HL-60/S4 treated with retinoic acid at 250 ng/mL for 4 days and 3 days (cell line): Measurements from ENCODE around the gene USP32.

Experiments used
- in situ Hi-C: fragments of 300-500 bp; cut with MboI; formaldehyde crosslinking; loops from 2 replicates; pipeline ENCODE4 v1.7.0; 2022; ENCODE audit warnings: low sequenced_read_pairs

The USP32 gene, protein sequence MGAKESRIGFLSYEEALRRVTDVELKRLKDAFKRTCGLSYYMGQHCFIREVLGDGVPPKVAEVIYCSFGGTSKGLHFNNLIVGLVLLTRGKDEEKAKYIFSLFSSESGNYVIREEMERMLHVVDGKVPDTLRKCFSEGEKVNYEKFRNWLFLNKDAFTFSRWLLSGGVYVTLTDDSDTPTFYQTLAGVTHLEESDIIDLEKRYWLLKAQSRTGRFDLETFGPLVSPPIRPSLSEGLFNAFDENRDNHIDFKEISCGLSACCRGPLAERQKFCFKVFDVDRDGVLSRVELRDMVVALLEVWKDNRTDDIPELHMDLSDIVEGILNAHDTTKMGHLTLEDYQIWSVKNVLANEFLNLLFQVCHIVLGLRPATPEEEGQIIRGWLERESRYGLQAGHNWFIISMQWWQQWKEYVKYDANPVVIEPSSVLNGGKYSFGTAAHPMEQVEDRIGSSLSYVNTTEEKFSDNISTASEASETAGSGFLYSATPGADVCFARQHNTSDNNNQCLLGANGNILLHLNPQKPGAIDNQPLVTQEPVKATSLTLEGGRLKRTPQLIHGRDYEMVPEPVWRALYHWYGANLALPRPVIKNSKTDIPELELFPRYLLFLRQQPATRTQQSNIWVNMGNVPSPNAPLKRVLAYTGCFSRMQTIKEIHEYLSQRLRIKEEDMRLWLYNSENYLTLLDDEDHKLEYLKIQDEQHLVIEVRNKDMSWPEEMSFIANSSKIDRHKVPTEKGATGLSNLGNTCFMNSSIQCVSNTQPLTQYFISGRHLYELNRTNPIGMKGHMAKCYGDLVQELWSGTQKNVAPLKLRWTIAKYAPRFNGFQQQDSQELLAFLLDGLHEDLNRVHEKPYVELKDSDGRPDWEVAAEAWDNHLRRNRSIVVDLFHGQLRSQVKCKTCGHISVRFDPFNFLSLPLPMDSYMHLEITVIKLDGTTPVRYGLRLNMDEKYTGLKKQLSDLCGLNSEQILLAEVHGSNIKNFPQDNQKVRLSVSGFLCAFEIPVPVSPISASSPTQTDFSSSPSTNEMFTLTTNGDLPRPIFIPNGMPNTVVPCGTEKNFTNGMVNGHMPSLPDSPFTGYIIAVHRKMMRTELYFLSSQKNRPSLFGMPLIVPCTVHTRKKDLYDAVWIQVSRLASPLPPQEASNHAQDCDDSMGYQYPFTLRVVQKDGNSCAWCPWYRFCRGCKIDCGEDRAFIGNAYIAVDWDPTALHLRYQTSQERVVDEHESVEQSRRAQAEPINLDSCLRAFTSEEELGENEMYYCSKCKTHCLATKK (N-terminal part only)

DNA sequence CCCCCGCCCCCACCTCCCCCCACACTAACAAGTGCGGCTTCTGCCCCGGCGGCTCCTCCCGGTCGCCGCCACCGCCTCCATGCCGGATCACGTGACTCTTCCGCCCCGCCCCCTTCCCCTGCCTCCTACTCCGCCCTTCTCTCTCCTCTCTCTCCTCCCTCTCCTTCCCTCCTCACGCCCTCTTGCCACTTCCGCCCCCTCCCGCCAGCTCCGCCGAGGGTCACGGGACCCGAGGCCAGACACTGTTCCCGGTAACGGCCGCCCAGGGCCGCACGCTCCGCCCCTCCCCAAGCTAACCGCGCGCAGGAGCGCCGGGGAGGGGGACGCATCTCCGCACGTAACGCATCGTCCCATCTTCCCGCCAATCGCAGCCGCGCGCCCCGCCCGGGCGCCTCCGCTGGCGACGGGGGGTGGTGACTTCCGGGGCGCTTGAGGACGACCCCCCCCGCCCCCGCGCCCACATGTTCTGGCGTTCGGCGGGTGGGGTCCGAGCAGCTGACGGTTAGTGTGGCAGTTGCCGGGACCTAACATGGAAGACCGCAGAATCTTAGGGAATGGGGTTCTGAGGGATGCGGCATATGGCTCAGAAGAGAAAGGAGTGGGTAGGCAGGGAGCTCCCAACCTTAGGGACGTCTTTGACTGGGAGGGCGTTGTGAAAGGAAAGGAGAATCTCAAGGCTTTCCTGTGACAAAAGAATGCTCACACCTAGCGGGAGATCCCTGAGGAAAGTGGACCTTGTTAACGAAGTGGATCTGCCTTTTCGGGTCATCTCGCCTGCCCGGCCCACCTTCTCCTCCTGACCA lies at the start of gene USP32:
Gene USP32, minus strand, starts transcription at position 92 of the 803 bp plus-strand sequence. CDS start 194 bp downstream, outside the sequence.
- in situ Hi-C loops, result no loop called here

GRCh38 chr17:60439501-60439900 lies 47.6 kb upstream of the USP32 start:
- in situ Hi-C loops, result loop anchor here (25.0 kb wide), 2 partner anchors 198 to 402 kb away; no protein-coding TSS in a partner anchor

DNA sequence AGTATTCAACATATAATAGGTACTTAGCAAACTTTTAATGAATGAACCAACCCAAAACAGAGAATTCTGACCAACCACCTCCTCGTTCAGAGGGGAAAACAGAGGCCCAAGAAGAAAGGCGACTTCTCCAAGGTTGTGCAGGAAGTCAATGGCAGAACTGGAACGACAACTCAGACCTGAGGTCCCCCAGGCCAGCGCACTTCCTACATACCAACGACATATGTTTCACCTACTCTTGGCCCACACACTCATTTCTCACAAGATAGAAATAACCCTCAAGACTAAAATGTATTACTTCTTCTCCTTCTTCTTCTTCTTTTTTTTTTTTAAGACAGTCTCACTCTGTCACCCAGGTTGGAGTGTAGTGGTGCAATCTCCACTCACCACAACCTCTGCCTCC lies 44.7 kb upstream of the USP32 start:
- in situ Hi-C loops, result loop anchor here (25.0 kb wide), 2 partner anchors 201 to 399 kb away; no protein-coding TSS in a partner anchor

GRCh38 chr17:60435244-60436167 lies 43.6 kb upstream of the USP32 start:
- in situ Hi-C loops, result loop anchor here (25.0 kb wide), 2 partner anchors 202 to 398 kb away; no protein-coding TSS in a partner anchor

GRCh38 chr17:60433021-60433997 lies 41.4 kb upstream of the USP32 start:
- in situ Hi-C loops, result loop anchor here (25.0 kb wide), 2 partner anchors 204 to 396 kb away; no protein-coding TSS in a partner anchor

DNA sequence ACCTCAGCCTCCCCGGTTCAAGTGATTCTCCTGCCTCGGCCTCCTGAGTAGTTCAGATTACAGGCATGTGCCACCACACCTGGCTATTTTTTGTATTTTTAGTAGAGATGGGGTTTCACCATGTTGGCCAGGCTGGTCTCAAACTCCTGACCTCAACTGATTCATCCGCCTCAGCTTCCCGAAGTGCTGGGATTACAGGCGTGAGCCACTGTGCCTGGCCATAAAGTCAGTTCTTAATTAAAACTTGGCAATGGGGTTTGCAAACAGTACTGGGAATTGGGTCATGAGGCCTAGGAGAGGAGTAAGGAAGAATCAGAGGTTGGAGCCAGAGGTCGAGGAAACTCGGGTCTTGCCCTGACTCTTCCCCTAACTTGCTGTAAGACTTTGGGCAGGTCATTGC lies 38.6 kb upstream of the USP32 start:
- in situ Hi-C loops, result loop anchor here (25.0 kb wide), 2 partner anchors 207 to 393 kb away; no protein-coding TSS in a partner anchor

GRCh38 chr17:60428491-60428890 lies 36.6 kb upstream of the USP32 start:
- in situ Hi-C loops, result loop anchor here (25.0 kb wide), 2 partner anchors 209 to 391 kb away; no protein-coding TSS in a partner anchor

GRCh38 chr17:60426596-60426995 lies 34.7 kb upstream of the USP32 start:
- in situ Hi-C loops, result loop anchor here (25.0 kb wide), 2 partner anchors 211 to 389 kb away; no protein-coding TSS in a partner anchor

DNA sequence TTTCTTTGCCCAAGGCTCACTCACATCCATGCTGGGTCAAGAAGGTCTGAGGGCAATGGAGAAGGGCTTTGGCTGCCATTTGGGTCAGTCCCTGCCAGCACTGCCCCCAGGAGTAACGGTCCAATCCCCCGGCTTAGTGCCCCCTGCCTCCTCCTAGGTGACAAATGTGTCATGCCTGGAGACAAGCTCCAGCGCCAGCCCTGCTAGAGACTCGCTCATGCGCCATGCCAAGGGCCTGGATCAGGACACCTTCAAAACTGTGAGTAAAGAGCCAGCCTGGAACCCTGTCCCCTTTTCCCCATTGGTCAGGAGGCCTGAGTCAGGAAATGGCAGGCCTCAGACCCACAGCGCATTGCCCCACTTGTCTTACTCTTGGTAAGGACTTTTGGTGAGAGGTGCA lies 33.7 kb upstream of the USP32 start:
- in situ Hi-C loops, result loop anchor here (25.0 kb wide), 2 partner anchors 212 to 388 kb away; no protein-coding TSS in a partner anchor

GRCh38 chr17:60423865-60424264 lies 31.9 kb upstream of the USP32 start:
- in situ Hi-C loops, result loop anchor here (25.0 kb wide), 1 partner anchor 287 kb away; the partner anchor contains the start of gene CA4

DNA sequence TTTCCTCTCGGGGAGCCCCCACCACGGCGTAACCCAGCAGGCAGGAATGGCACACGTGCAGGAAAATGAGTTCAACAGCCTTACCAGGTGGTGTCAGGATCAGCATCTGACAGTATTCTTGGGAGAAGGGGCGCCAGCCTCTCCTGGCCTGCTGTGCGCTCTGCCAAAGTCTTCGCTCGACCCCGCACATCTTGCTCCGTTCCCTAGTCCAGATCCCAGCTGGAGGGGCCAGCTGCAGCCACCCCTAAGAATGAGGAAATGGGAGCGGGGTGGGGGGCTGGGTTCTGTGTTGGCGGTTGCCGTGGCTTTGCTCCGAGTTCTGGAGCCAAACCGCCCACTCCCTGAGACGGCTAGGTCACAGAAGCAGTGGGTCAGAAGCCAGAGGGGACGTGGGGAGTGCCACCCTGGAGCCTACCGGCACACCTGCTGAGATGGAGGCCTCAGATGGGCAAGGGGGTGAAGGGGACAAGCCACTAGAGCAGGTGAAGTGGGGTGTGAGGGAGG lies 30.3 kb upstream of the USP32 start, which contains the start of gene CHCT1:
Gene CHCT1, plus strand, starts transcription at position 328 of the 504 bp plus-strand sequence. Its CDS starts 104 bp downstream, at position 432.
- in situ Hi-C loops, result loop anchor here (25.0 kb wide), 1 partner anchor 285 kb away; the partner anchor contains the start of gene CA4

DNA sequence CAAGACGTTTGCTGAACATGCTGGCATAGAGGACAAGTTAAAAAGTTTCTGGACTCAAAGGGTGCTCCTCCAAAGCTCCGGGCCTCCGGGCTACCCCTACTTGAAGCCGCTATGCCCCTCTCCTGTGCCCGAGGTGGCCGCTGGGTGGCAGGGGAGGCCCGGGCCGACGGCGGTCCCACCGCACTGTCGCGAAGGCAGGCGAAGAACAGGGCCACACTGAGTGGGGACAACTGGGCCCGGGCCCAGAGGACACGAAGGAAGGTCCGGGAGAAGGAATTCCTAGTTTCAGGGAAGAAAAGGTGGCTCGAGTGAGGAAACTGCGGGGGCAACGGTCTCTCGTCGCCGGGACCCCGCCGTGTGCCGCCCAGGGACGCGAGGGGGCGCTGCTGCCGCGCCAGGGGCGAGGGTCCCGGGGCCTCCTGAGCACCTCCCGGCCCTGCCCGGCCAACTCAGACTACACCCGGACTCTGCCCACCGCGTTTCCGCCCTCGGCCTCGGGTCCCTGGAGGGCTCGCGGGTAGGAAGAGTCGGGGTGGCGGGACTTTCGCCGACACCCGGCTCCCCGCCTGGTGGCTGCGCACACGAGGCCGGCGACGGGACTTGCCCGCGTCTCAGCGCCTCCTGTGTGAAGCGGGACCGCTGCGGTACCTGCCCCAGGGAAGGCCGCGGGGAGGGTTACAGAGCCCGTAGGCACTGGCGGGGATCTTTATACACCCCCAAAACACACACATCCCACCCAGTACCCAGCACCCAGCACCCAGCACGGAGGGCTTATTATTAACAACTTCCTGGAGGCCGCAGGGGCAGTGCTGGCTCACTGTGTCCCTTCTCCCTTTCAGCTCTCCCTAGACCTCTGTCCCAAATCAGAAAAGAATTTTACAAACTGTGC lies 29.6 kb upstream of the USP32 start:
- in situ Hi-C loops, result loop anchor here (25.0 kb wide), 1 partner anchor 284 kb away; the partner anchor contains the start of gene CA4

DNA sequence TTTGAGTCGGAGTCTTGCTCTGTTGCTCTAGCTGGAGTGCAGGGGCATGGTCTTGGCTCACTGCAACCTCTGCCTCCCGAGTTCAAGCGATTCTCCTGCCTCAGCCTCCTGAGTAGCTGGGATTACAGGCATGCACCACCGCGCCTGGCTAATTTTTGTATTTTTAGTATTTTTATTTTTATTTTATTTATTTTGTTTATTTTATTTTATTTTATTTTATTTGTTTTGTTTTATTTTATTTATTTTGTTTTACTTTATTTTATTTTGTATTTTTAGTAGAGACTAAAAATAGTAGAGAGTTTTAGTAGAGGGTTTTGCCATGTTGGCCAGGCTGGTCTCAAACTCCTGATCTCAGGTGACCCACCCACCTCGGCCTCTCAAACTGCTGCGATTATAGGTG lies 27.9 kb upstream of the USP32 start:
- in situ Hi-C loops, result loop anchor here (25.0 kb wide), 1 partner anchor 283 kb away; the partner anchor contains the start of gene CA4

DNA sequence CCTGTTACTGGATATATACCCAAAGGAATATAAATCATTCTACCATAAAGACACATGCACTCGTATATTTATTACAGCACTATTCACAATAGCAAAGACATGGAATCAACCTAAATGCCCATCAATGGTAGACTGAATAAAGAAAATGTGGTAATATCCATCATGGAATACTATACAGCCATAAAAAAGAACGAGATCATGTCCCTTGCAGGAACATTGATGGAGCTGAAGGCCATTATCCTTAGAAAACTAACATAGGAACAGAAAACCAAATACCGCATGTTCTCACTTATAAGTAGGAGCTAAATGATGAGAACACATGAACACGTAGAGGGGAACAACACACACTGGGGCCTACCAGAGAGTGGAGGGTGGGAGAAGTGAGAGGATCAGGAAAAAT lies 27.1 kb upstream of the USP32 start:
- in situ Hi-C loops, result loop anchor here (25.0 kb wide), 1 partner anchor 282 kb away; the partner anchor contains the start of gene CA4

DNA sequence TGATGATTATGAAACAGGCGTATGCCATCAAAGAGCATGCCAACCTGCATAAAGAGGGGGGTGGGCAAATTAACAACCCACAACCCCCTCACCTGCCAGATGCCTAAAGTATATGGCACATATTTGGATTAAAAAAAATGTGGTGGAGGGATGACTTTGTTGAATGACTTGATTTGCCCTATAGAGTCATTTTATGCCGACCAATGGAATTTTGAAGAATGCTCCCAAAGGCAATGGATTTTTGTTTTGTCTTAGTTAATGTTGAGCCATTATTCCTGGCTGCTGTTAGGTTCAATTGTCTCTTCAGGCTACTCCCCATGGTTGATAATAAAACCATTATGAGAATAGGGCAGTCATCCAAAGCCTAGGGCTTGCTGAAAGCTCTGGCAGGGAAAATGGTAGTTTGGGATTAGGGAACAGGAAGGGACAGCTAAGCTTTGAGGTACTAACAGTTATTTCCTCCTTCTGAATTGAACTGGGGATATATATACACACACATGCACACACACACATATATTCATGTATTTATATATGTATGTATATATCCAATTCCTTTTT lies 24.5 kb upstream of the USP32 start:
- in situ Hi-C loops, result loop anchor here (25.0 kb wide), 1 partner anchor 279 kb away; the partner anchor contains the start of gene CA4
